ENCODE measurements around the gene NNT. TPM values are rescaled to one million over a fixed set of nuclear protein-coding genes. Genes with fewer than 3 reads are reported as not detected.

The NNT gene
- total and polyA plus RNA-seq, 5 donors from 2014 or later: 46.2 to 64.1 (median 49.6) TPM

GRCh38 chr5:43643750-43644149 lies 40.8 kb downstream of the NNT start:
- Histone ChIP-seq H3K36me3 (ENCODE audit: control insufficient read depth, insufficient read depth, low read length) (peaks cover 53% of the 10 kb centered on the region), H3K4me3 (ENCODE audit: low read depth, low read length) (no peak overlapping the region), H3K4me1 (ENCODE audit: control insufficient read depth, insufficient read depth, low read length, poor library complexity, severe bottlenecking) (no peaks in the 10 kb centered on the region), H3K27me3 (ENCODE audit: control insufficient read depth, insufficient read depth, low read length) (no peaks in the 10 kb centered on the region), H3K9me3 (ENCODE audit: control insufficient read depth in 2 of 2, low read length in 2 of 2) (no peaks in the 10 kb centered on the region), H3K27ac (ENCODE audit: insufficient read depth, low read length, poor library complexity, severe bottlenecking) (no peak overlapping the region)
- ATAC-seq (ENCODE audit: low read depth in 2 of 2) (no peak), DNase-seq (no peak)
- Mint-ChIP-seq H3K9me3 (no peaks in the 10 kb centered on the region), H3K4me1 (peaks cover 14 to 35% (median 20%) of the 10 kb centered on the region in 4 donors), H3K27me3 (no peaks in the 10 kb centered on the region), H3K36me3 (peaks cover 36% of the 10 kb centered on the region), H3K27ac (peak overlapping the region in 1 of 3 donors; percentile 43), H3K4me3 (no peak overlapping the region)

- no peak for DNase-seq
- Histone ChIP-seq H3K9me3 (ENCODE audit: control insufficient read depth in 2 of 2, low read length in 2 of 2) (no peaks in the 10 kb centered on the region), H3K27ac (ENCODE audit: insufficient read depth, low read length, poor library complexity, severe bottlenecking) (no peak overlapping the region), H3K4me1 (ENCODE audit: control insufficient read depth, insufficient read depth, low read length, poor library complexity, severe bottlenecking) (no peaks in the 10 kb centered on the region), H3K4me3 (ENCODE audit: low read depth, low read length) (no peak overlapping the region), H3K36me3 (ENCODE audit: control insufficient read depth, insufficient read depth, low read length) (peaks cover 71% of the 10 kb centered on the region), H3K27me3 (ENCODE audit: control insufficient read depth, insufficient read depth, low read length) (no peaks in the 10 kb centered on the region)
- ATAC-seq (ENCODE audit: low read depth in 2 of 2): no peak
- Mint-ChIP-seq H3K27me3 (no peaks in the 10 kb centered on the region), H3K4me1 (peaks cover 0 to 11% (median 9%) of the 10 kb centered on the region in 4 donors), H3K27ac (no peak overlapping the region), H3K36me3 (peaks cover 50% of the 10 kb centered on the region), H3K9me3 (no peaks in the 10 kb centered on the region), H3K4me3 (no peak overlapping the region)
These were observed 44.0 kb downstream of the NNT start for GRCh38 chr5:43646992-43647391.

GRCh38 chr5:43647789-43648188 lies 44.8 kb downstream of the NNT start:
- Mint-ChIP-seq H3K27me3 (no peaks in the 10 kb centered on the region), H3K9me3 (no peaks in the 10 kb centered on the region), H3K27ac (peak overlapping the region in 2 of 3 donors; percentile 32 to 38), H3K4me1 (peaks cover 0 to 10% (median 5%) of the 10 kb centered on the region in 4 donors), H3K4me3 (no peak overlapping the region), H3K36me3 (peaks cover 54% of the 10 kb centered on the region)
- Histone ChIP-seq H3K27ac (ENCODE audit: insufficient read depth, low read length, poor library complexity, severe bottlenecking) (no peak overlapping the region), H3K36me3 (ENCODE audit: control insufficient read depth, insufficient read depth, low read length) (peaks cover 77% of the 10 kb centered on the region), H3K4me3 (ENCODE audit: low read depth, low read length) (no peak overlapping the region), H3K27me3 (ENCODE audit: control insufficient read depth, insufficient read depth, low read length) (no peaks in the 10 kb centered on the region), H3K9me3 (ENCODE audit: control insufficient read depth in 2 of 2, low read length in 2 of 2) (no peaks in the 10 kb centered on the region), H3K4me1 (ENCODE audit: control insufficient read depth, insufficient read depth, low read length, poor library complexity, severe bottlenecking) (no peaks in the 10 kb centered on the region)
- ATAC-seq (ENCODE audit: low read depth in 2 of 2) (no peak), DNase-seq (no peak)

- Mint-ChIP-seq H3K36me3 (peaks cover 57% of the 10 kb centered on the region), H3K4me3 (no peak overlapping the region), H3K9me3 (no peaks in the 10 kb centered on the region), H3K27ac (peak overlapping the region in 1 of 3 donors; percentile 38), H3K4me1 (peaks cover 0 to 4% (median 2%) of the 10 kb centered on the region in 4 donors), H3K27me3 (no peaks in the 10 kb centered on the region)
- Histone ChIP-seq H3K27me3 (ENCODE audit: control insufficient read depth, insufficient read depth, low read length) (no peaks in the 10 kb centered on the region), H3K4me1 (ENCODE audit: control insufficient read depth, insufficient read depth, low read length, poor library complexity, severe bottlenecking) (no peaks in the 10 kb centered on the region), H3K36me3 (ENCODE audit: control insufficient read depth, insufficient read depth, low read length) (peaks cover 83% of the 10 kb centered on the region), H3K9me3 (ENCODE audit: control insufficient read depth in 2 of 2, low read length in 2 of 2) (no peaks in the 10 kb centered on the region), H3K27ac (ENCODE audit: insufficient read depth, low read length, poor library complexity, severe bottlenecking) (no peak overlapping the region), H3K4me3 (ENCODE audit: low read depth, low read length) (no peak overlapping the region)
- DNase-seq (no peak), ATAC-seq (ENCODE audit: low read depth in 2 of 2) (no peak)
These were observed 45.6 kb downstream of the NNT start for GRCh38 chr5:43648499-43649124.

- no peak overlapping the region for H3K27ac ChIP-seq (ENCODE audit: insufficient read depth, low read length, poor library complexity, severe bottlenecking)
- H3K4me1 ChIP-seq (ENCODE audit: control insufficient read depth, insufficient read depth, low read length, poor library complexity, severe bottlenecking): no peaks in the 10 kb centered on the region
- Mint-ChIP-seq H3K27ac (peak overlapping the region in 1 of 3 donors; percentile 14), H3K9me3 (no peaks in the 10 kb centered on the region), H3K27me3 (no peaks in the 10 kb centered on the region), H3K4me3 (no peak overlapping the region), H3K4me1 (peaks cover 0 to 3% (median 0%) of the 10 kb centered on the region in 4 donors), H3K36me3 (peaks cover 60% of the 10 kb centered on the region)
- H3K36me3 ChIP-seq (ENCODE audit: control insufficient read depth, insufficient read depth, low read length): peaks cover 84% of the 10 kb centered on the region
- H3K27me3 ChIP-seq (ENCODE audit: control insufficient read depth, insufficient read depth, low read length): no peaks in the 10 kb centered on the region
- no peak for ATAC-seq (ENCODE audit: low read depth in 2 of 2)
- no peaks in the 10 kb centered on the region for H3K9me3 ChIP-seq (ENCODE audit: control insufficient read depth in 2 of 2, low read length in 2 of 2)
- H3K4me3 ChIP-seq (ENCODE audit: low read depth, low read length): no peak overlapping the region
- DNase-seq: no peak
These were observed 46.3 kb downstream of the NNT start for GRCh38 chr5:43649256-43649655.

GRCh38 chr5:43652537-43653302 lies 49.7 kb downstream of the NNT start:
- no peak overlapping the region for H3K27ac ChIP-seq (ENCODE audit: insufficient read depth, low read length, poor library complexity, severe bottlenecking)
- H3K4me3 ChIP-seq (ENCODE audit: low read depth, low read length): no peak overlapping the region
- Mint-ChIP-seq H3K9me3 (peaks cover 0 to 1% (median 0%) of the 10 kb centered on the region in 7 donors), H3K4me1 (peaks cover 0 to 4% (median 0%) of the 10 kb centered on the region in 4 donors), H3K36me3 (peaks cover 70% of the 10 kb centered on the region), H3K27ac (no peak overlapping the region), H3K4me3 (no peak overlapping the region), H3K27me3 (no peaks in the 10 kb centered on the region)
- H3K4me1 ChIP-seq (ENCODE audit: control insufficient read depth, insufficient read depth, low read length, poor library complexity, severe bottlenecking): no peaks in the 10 kb centered on the region
- no peaks in the 10 kb centered on the region for H3K9me3 ChIP-seq (ENCODE audit: control insufficient read depth in 2 of 2, low read length in 2 of 2)
- peaks cover 91% of the 10 kb centered on the region for H3K36me3 ChIP-seq (ENCODE audit: control insufficient read depth, insufficient read depth, low read length)
- H3K27me3 ChIP-seq (ENCODE audit: control insufficient read depth, insufficient read depth, low read length): no peaks in the 10 kb centered on the region
- ATAC-seq (ENCODE audit: low read depth in 2 of 2) (no peak), DNase-seq (no peak)

GRCh38 chr5:43658509-43658908 lies 55.5 kb downstream of the NNT start:
- Histone ChIP-seq H3K27ac (ENCODE audit: insufficient read depth, low read length, poor library complexity, severe bottlenecking) (no peak overlapping the region), H3K9me3 (ENCODE audit: control insufficient read depth in 2 of 2, low read length in 2 of 2) (no peaks in the 10 kb centered on the region), H3K27me3 (ENCODE audit: control insufficient read depth, insufficient read depth, low read length) (no peaks in the 10 kb centered on the region), H3K36me3 (ENCODE audit: control insufficient read depth, insufficient read depth, low read length) (peaks cover 80% of the 10 kb centered on the region), H3K4me1 (ENCODE audit: control insufficient read depth, insufficient read depth, low read length, poor library complexity, severe bottlenecking) (no peaks in the 10 kb centered on the region), H3K4me3 (ENCODE audit: low read depth, low read length) (no peak overlapping the region)
- no peak for DNase-seq
- peaks cover 0 to 9% (median 3%) of the 10 kb centered on the region in 4 donors for H3K4me1 Mint-ChIP-seq
- no peaks in the 10 kb centered on the region for H3K27me3 Mint-ChIP-seq
- no peak for ATAC-seq (ENCODE audit: low read depth in 2 of 2)
- H3K27ac Mint-ChIP-seq: no peak overlapping the region
- H3K9me3 Mint-ChIP-seq: peaks cover 0 to 3% (median 0%) of the 10 kb centered on the region in 7 donors
- peaks cover 64% of the 10 kb centered on the region for H3K36me3 Mint-ChIP-seq
- H3K4me3 Mint-ChIP-seq: no peak overlapping the region
